Keratinocyte (primary cell): ENCODE measurements around the gene S100A4. TPM values are rescaled to one million over a fixed set of nuclear protein-coding genes. Genes with fewer than 3 reads are reported as not detected.

Experiments
- DNase-seq: peaks from one replicate; pipeline ENCODE4 v3.0.0-alpha.2; 2011; ENCODE audit warnings: low read depth, missing footprints, low spot score
- FAIRE-seq: peaks from 2 replicates; lab custom pipeline; 2011; peaks lifted over from hg19 to GRCh38; lab: Jason Lieb, UNC
- H2AFZ ChIP-seq: 2 replicates; pipeline ENCODE4 v1.6.0; 2012; ENCODE audit warnings: low read length, control low read depth, inconsistent platforms; ENCODE audit not compliant: control insufficient read depth
- H3K27ac ChIP-seq: 2 replicates; pipeline ENCODE4 v1.5.1; 2011; ENCODE audit warnings: low read length; ENCODE audit not compliant: control insufficient read depth, insufficient read depth
- H3K27me3 ChIP-seq: 3 replicates; pipeline ENCODE4 v1.6.0; 2011; ENCODE audit warnings: low read length; ENCODE audit not compliant: control insufficient read depth, insufficient read depth; ENCODE audit errors: extremely low read depth
- H3K36me3 ChIP-seq, 2 experiments: 2 replicates in 1 of 2; 3 replicates in 1 of 2; pipeline ENCODE4 v1.5.1; 2011; ENCODE audit warnings: low read length in 2 of 2, mild to moderate bottlenecking in 1 of 2; ENCODE audit not compliant: control insufficient read depth in 2 of 2, insufficient read depth in 2 of 2; ENCODE audit errors: extremely low read depth in 1 of 2
- H3K4me1 ChIP-seq: 3 replicates; pipeline ENCODE4 v1.5.1; 2011; ENCODE audit warnings: low read length; ENCODE audit not compliant: control insufficient read depth, insufficient read depth; ENCODE audit errors: extremely low read depth
- H3K4me2 ChIP-seq: 3 replicates; pipeline ENCODE4 v1.6.0; 2011; ENCODE audit warnings: low read depth, low read length; ENCODE audit not compliant: control insufficient read depth, insufficient read depth; ENCODE audit errors: extremely low read depth
- H3K4me3 ChIP-seq, 3 experiments: fragments of 200-600 bp in 1 of 3; sonication (generic) in 1 of 3; 2 replicates in 2 of 3; 3 replicates in 1 of 3; pipeline ENCODE4 v1.5.1; 2011 to 2016; ENCODE audit warnings: low read length in 3 of 3, mild to moderate bottlenecking in 3 of 3, control low read depth in 2 of 3, inconsistent platforms in 1 of 3, low read depth in 1 of 3, mixed read lengths in 1 of 3, mixed run types in 1 of 3, moderate library complexity in 1 of 3; ENCODE audit not compliant: control insufficient read depth in 2 of 3, insufficient read depth in 2 of 3; ENCODE audit errors: extremely low read depth in 1 of 3
- H3K79me2 ChIP-seq: 2 replicates; pipeline ENCODE4 v1.6.0; 2012; ENCODE audit warnings: low read length; ENCODE audit not compliant: control insufficient read depth, insufficient read depth
- H3K9ac ChIP-seq: 3 replicates; pipeline ENCODE4 v1.6.0; 2011; ENCODE audit warnings: low read length; ENCODE audit not compliant: control insufficient read depth, insufficient read depth; ENCODE audit errors: extremely low read depth
- H3K9me1 ChIP-seq: 3 replicates; pipeline ENCODE4 v1.6.0; 2011; ENCODE audit warnings: low read length; ENCODE audit not compliant: control insufficient read depth, insufficient read depth; ENCODE audit errors: extremely low read depth
- H3K9me3 ChIP-seq: 2 replicates; pipeline ENCODE4 v1.5.1; 2012; ENCODE audit warnings: low read depth, low read length; ENCODE audit not compliant: control insufficient read depth
- H4K20me1 ChIP-seq: 3 replicates; pipeline ENCODE4 v1.6.0; 2011; ENCODE audit warnings: low read length; ENCODE audit not compliant: control insufficient read depth, insufficient read depth; ENCODE audit errors: extremely low read depth
- EZH2 ChIP-seq: IDR thresholded peaks from one replicate; pipeline ENCODE4 v1.6.1; 2012; ENCODE audit warnings: inconsistent platforms, mild to moderate bottlenecking, low read length, moderate library complexity
- dilution Hi-C: fragments of 300-500 bp; cut with MboI; formaldehyde crosslinking; loops from one replicate; pipeline ENCODE4 v1.7.0; 2020; ENCODE audit warnings: low sequenced_read_pairs; ENCODE audit not compliant: extremely low pct_ligation_motif_present
- polyA plus RNA-seq, 5 experiments: library from polyadenylated mRNA; depleted of rRNA in 3 of 5; stranded (reverse) in 3 of 5; stranded (forward) in 1 of 5; unstranded in 1 of 5; fragments of >200 nt; gene quantifications; 1 replicate in 1 of 5; 2 replicates in 3 of 5; 3 replicates in 1 of 5; pipeline versions ENCODE4 v1.2.1 to v1.2.3, GENCODE V29; 2011 to 2012; ENCODE audit warnings: missing spikeins in 2 of 5, low read depth in 1 of 5, low replicate concordance in 1 of 5
- TF ChIP-seq, protein P1 (sequence below), 3 experiments: IDR thresholded peaks in 1 of 3; conservative IDR thresholded peaks in 1 of 3; optimal IDR thresholded peaks in 1 of 3; 2 replicates in 2 of 3; 3 replicates in 1 of 3; pipeline versions ENCODE3 to v1.5.1; 2011; ENCODE audit warnings: low read length in 3 of 3, mild to moderate bottlenecking in 3 of 3, moderate library complexity in 2 of 3, control low read depth in 1 of 3, inconsistent platforms in 1 of 3; ENCODE audit not compliant: insufficient read depth in 2 of 3; ENCODE audit errors: extremely low read depth in 1 of 3

Gene S100A4
- polyA plus RNA-seq, 1 donor (not counting 4 experiments of a cell fraction or from before 2014, with no cell fraction given): 21.4 TPM

DNA sequence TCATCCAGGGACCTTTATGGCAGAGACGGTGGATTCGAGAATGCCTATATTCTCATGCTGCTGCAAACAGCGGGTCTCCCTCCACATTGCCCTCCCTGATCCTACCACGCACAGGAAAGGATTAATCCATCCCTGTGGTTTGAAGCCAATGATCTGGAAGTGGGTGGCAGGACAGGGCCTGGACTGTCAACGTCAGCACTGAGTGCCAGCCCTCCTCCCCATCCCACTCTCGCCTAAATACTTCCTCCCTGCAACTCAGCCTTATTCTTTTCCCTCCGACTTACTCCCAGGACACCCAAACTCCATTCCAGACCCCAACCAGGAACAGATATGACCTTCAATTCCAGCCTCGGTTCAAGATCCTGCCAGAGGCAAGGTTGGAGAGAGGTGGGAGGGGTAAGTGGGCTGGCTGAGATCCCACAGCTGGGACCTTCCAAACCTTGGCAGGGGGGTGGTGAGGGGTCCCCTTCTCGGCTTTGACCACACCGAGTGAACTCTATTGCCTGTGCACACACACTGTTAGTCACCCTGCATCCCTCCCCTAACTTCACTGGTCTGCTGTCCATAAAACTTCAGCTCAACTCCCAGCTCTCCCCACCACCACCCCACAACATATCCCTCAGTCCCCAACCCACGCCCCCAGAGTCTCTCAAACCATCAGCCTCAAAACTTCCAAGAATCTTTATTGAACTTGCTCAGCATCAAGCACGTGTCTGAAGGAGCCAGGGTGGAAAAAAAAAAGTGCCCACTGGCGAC, 2.5 kb downstream of the S100A4 start:
- H3K27me3 ChIP-seq: no peaks in the 10 kb centered on the region
- dilution Hi-C loops: no loop called here
- TF ChIP-seq, protein P1, sequence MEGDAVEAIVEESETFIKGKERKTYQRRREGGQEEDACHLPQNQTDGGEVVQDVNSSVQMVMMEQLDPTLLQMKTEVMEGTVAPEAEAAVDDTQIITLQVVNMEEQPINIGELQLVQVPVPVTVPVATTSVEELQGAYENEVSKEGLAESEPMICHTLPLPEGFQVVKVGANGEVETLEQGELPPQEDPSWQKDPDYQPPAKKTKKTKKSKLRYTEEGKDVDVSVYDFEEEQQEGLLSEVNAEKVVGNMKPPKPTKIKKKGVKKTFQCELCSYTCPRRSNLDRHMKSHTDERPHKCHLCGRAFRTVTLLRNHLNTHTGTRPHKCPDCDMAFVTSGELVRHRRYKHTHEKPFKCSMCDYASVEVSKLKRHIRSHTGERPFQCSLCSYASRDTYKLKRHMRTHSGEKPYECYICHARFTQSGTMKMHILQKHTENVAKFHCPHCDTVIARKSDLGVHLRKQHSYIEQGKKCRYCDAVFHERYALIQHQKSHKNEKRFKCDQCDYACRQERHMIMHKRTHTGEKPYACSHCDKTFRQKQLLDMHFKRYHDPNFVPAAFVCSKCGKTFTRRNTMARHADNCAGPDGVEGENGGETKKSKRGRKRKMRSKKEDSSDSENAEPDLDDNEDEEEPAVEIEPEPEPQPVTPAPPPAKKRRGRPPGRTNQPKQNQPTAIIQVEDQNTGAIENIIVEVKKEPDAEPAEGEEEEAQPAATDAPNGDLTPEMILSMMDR (optimal IDR thresholded peaks at IDR 0.05 in 1 of 3, IDR thresholded peaks at IDR 0.05 in 1 of 3, conservative IDR thresholded peaks at IDR 0.05 in 1 of 3; ENCODE audit: extremely low read depth in 1 of 3, insufficient read depth in 2 of 3, low read length in 3 of 3): no peak
- no peak for TF ChIP-seq EZH2
- FAIRE-seq (no peak), DNase-seq (no peak)
- H3K79me2 ChIP-seq: no peaks in the 10 kb centered on the region
- peaks cover 58% of the 10 kb centered on the region for H3K4me1 ChIP-seq
- no peaks in the 10 kb centered on the region for H3K9me1 ChIP-seq
- H3K9ac ChIP-seq: no peak overlapping the region
- no peaks in the 10 kb centered on the region for H4K20me1 ChIP-seq
- H3K36me3 ChIP-seq: peaks cover 1 to 6% of the 10 kb centered on the region in 2 experiments
- no peak overlapping the region for H3K4me2 ChIP-seq
- H3K9me3 ChIP-seq: no peaks in the 10 kb centered on the region
- H3K27ac ChIP-seq: no peak overlapping the region
- H2AFZ ChIP-seq: no peak overlapping the region
- H3K4me3 ChIP-seq: no peak overlapping the region

DNA sequence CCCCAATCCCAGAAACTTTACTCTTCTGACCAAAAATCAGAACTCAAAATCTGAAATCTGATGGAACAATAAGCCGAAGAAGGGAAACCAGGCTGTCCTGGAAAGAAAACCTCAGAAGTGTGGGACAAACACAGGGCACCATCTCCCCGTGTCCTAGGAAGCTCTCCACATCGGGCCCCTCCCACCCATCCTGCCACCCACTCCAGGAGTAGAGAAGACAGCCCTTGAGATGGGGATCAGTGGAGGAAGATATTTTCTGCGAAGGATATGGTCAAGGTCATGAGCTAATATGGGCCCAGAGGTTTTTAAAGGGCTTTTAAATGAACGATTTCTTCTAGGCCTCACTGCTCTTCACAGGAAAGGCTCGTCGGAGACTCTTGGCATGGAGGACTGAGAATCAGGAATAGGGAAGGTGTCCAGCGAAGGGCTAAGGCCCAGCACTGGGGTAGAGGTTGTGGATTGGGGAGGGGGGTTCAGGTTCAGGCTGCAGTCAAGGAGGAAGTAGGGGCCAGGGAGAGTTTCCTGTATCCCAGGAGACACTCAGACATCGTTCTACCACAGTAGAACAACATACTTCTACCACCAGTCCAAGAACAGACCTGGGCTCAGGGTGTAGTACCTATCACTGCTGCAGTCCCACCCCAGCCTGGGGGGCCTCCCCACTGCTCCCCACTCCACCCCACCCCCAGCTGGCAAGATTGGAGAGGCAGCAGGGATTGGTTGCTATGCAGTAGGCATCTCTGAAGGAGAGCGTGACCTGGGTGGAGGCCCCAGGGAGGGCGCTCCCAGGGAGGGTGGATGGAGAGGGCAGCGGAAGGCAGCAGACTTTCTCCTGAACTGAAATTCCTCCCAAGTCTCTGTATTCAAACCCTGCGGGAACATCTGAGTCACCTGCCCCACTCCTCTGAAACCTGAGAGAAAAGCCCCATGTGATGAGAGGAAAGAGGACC, 3.7 kb downstream of the S100A4 start:
- DNase-seq (no peak), FAIRE-seq (no peak)
- no peak overlapping the region for H3K4me2 ChIP-seq
- no peaks in the 10 kb centered on the region for H3K9me1 ChIP-seq
- H2AFZ ChIP-seq: no peak overlapping the region
- H3K36me3 ChIP-seq: peaks cover 0 to under 1% of the 10 kb centered on the region in 2 experiments
- H3K27ac ChIP-seq: no peak overlapping the region
- H3K9me3 ChIP-seq: no peaks in the 10 kb centered on the region
- no peak overlapping the region for H3K4me3 ChIP-seq
- no peak overlapping the region for H3K9ac ChIP-seq
- H3K27me3 ChIP-seq: no peaks in the 10 kb centered on the region
- peaks cover 58% of the 10 kb centered on the region for H3K4me1 ChIP-seq
- H3K79me2 ChIP-seq: no peaks in the 10 kb centered on the region
- dilution Hi-C loops: no loop called here
- no peak for TF ChIP-seq EZH2
- TF ChIP-seq, protein P1 (optimal IDR thresholded peaks at IDR 0.05 in 1 of 3, IDR thresholded peaks at IDR 0.05 in 1 of 3, conservative IDR thresholded peaks at IDR 0.05 in 1 of 3; ENCODE audit: extremely low read depth in 1 of 3, insufficient read depth in 2 of 3, low read length in 3 of 3): no peak
- H4K20me1 ChIP-seq: no peaks in the 10 kb centered on the region
